DMS 273 treated with DMSO at 0.1 percent for 48 hours (cell line): ENCODE results near the gene PHLPP1.

Source experiments
- DNase-seq: peaks from one replicate; lab custom pipeline; 2025; lab: John Stamatoyannopoulos, UW

The PHLPP1 gene

GRCh38 chr18:62984656-62985315, 269.4 kb downstream of the PHLPP1 start:
- DNase-seq = no peak

- no peak for DNase-seq
These were observed 271.1 kb downstream of the PHLPP1 start for GRCh38 chr18:62986490-62986889.

GRCh38 chr18:62987055-62987830, 271.9 kb downstream of the PHLPP1 start:
- no peak for DNase-seq

GRCh38 chr18:62987859-62988258, 272.5 kb downstream of the PHLPP1 start:
- no peak for DNase-seq

GRCh38 chr18:62988471-62988870, 273.1 kb downstream of the PHLPP1 start:
- no peak for DNase-seq

- DNase-seq = no peak
These were observed 273.9 kb downstream of the PHLPP1 start for GRCh38 chr18:62989195-62989594.

- no peak for DNase-seq
These were observed 275.3 kb downstream of the PHLPP1 start for GRCh38 chr18:62990653-62991052.

GRCh38 chr18:62991389-62991788, 276.0 kb downstream of the PHLPP1 start:
- no peak for DNase-seq

GRCh38 chr18:62991959-62992358, 276.6 kb downstream of the PHLPP1 start:
- DNase-seq = no peak

- no peak for DNase-seq
These were observed 277.6 kb downstream of the PHLPP1 start for GRCh38 chr18:62992877-62993365.

- DNase-seq = no peak
These were observed 281.2 kb downstream of the PHLPP1 start for GRCh38 chr18:62996566-62996965.

GRCh38 chr18:62997076-62997475, 281.7 kb downstream of the PHLPP1 start:
- no peak for DNase-seq

- no peak for DNase-seq
These were observed 283.1 kb downstream of the PHLPP1 start for GRCh38 chr18:62998443-62998842.

GRCh38 chr18:62999392-62999791, 284.1 kb downstream of the PHLPP1 start:
- no peak for DNase-seq

- no peak for DNase-seq
These were observed 284.6 kb downstream of the PHLPP1 start for GRCh38 chr18:62999921-63000320.

GRCh38 chr18:63000839-63001238, 285.5 kb downstream of the PHLPP1 start:
- DNase-seq = no peak

- DNase-seq = no peak
These were observed 286.5 kb downstream of the PHLPP1 start for GRCh38 chr18:63001861-63002260.

GRCh38 chr18:63002305-63002704, 287.0 kb downstream of the PHLPP1 start:
- DNase-seq = no peak

GRCh38 chr18:63002803-63003445, 287.6 kb downstream of the PHLPP1 start:
- DNase-seq = no peak

GRCh38 chr18:63003899-63004298, 288.6 kb downstream of the PHLPP1 start:
- DNase-seq = no peak

- no peak for DNase-seq
These were observed 289.2 kb downstream of the PHLPP1 start for GRCh38 chr18:63004466-63005089.

- DNase-seq = no peak
These were observed 290.0 kb downstream of the PHLPP1 start for GRCh38 chr18:63005306-63005705.
